Activated CD4-positive, alpha-beta memory T cell treated with anti-CD3 and anti-CD28 coated beads for 36 hours (primary cell): Measurements from ENCODE around the gene FAM9C. TPM values are rescaled to one million over a fixed set of nuclear protein-coding genes. Genes with fewer than 3 reads are reported as not detected.

ENCODE experiments used
- CTCF ChIA-PET: fragments of 350-600 bp; sonication (Branson Sonifier 250); formaldehyde crosslinking; loops from one replicate; lab custom pipeline; 2021; ENCODE audit warnings: antibody characterized with exemption, inconsistent platforms; lab: Charles Lee
- POLR2A ChIA-PET: fragments of 350-600 bp; sonication (Branson Sonifier 250); formaldehyde crosslinking; loops from one replicate; lab custom pipeline; 2021; ENCODE audit warnings: antibody characterized with exemption; lab: Charles Lee
- DNase-seq: peaks from one replicate; pipeline ENCODE4 v3.0.0-alpha.2; 2020
- H3K27ac Mint-ChIP-seq: one replicate; pipeline ENCODE4 v1.8.0; 2021; ENCODE audit warnings: mixed read lengths
- H3K27me3 Mint-ChIP-seq: one replicate; pipeline ENCODE4 v1.8.0; 2021; ENCODE audit warnings: mixed read lengths
- H3K36me3 Mint-ChIP-seq: one replicate; pipeline ENCODE4 v1.8.0; 2021; ENCODE audit warnings: mixed read lengths
- H3K4me1 Mint-ChIP-seq: one replicate; pipeline ENCODE4 v1.8.0; 2021; ENCODE audit warnings: low read depth, mixed read lengths
- H3K4me3 Mint-ChIP-seq: one replicate; pipeline ENCODE4 v1.8.0; 2021; ENCODE audit warnings: mild to moderate bottlenecking, mixed read lengths
- H3K9me3 Mint-ChIP-seq: one replicate; pipeline ENCODE4 v1.8.0; 2021; ENCODE audit warnings: mixed read lengths
- intact Hi-C: fragments of 100-400 bp; cut with micrococcal nuclease; formaldehyde crosslinking; loops from one replicate; pipeline ENCODE4 v1.15.1; 2023
- total RNA-seq, 2 experiments: library from RNA; stranded (reverse); gene quantifications; one replicate each; pipeline ENCODE4 v1.2.3, GENCODE V29; 2021

FAM9C gene
- total RNA-seq, 2 experiments from 2014 or later: 0.05 TPM; not detected in 1

- H3K4me3 Mint-ChIP-seq: no peak overlapping the region
Observed at GRCh38 chrX:13015536-13016236, 28.7 kb downstream of the FAM9C start.

GRCh38 chrX:13014111-13015096, 30.0 kb downstream of the FAM9C start:
- no peaks in the 10 kb centered on the region for H3K9me3 Mint-ChIP-seq
- POLR2A ChIA-PET: interaction anchor here (1.0 to 1.6 kb wide), 5 partner anchors 15 to 76 kb away, joined by 3 to 10 read pairs (median 5); no protein-coding TSS in a partner anchor
- peaks cover 62% of the 10 kb centered on the region for H3K4me1 Mint-ChIP-seq
- peak overlapping the region; percentile 62 for H3K4me3 Mint-ChIP-seq
- peak overlapping the region; percentile 88 for H3K27ac Mint-ChIP-seq
- H3K36me3 Mint-ChIP-seq: no peaks in the 10 kb centered on the region
- intact Hi-C loops: loop anchor here (1.0 kb wide), 1 partner anchor 11 kb away; no protein-coding TSS in a partner anchor
- no peaks in the 10 kb centered on the region for H3K27me3 Mint-ChIP-seq
- no peak for DNase-seq
- CTCF ChIA-PET: interaction anchor here (0.8 to 1.5 kb wide), 2 partner anchors 15 to 37 kb away, joined by 4 to 5 read pairs; no protein-coding TSS in a partner anchor

More at GRCh38 chrX:13015536-13016236, 28.7 kb downstream of the FAM9C start:
- Mint-ChIP-seq H3K36me3 (no peaks in the 10 kb centered on the region), H3K9me3 (no peaks in the 10 kb centered on the region), H3K4me1 (peaks cover 58% of the 10 kb centered on the region), H3K27ac (no peak overlapping the region), H3K27me3 (no peaks in the 10 kb centered on the region)
- CTCF ChIA-PET: no interaction called here
- no peak for DNase-seq
- intact Hi-C loops: no loop called here
- POLR2A ChIA-PET: no interaction called here

- intact Hi-C loops: loop anchor here (1.0 kb wide), 4 partner anchors 8 to 38 kb away; no protein-coding TSS in a partner anchor
- peak overlapping the region; percentile 62 for H3K4me3 Mint-ChIP-seq
- CTCF ChIA-PET: interaction anchor here (0.8 to 1.5 kb wide), 2 partner anchors 14 to 38 kb away, joined by 4 to 5 read pairs; no protein-coding TSS in a partner anchor
- H3K36me3 Mint-ChIP-seq: no peaks in the 10 kb centered on the region
- H3K9me3 Mint-ChIP-seq: no peaks in the 10 kb centered on the region
- POLR2A ChIA-PET: interaction anchor here (0.6 to 1.7 kb wide), 8 partner anchors 9 to 77 kb away, joined by 3 to 10 read pairs (median 4); no protein-coding TSS in a partner anchor
- DNase-seq: peak; percentile 39
- H3K27ac Mint-ChIP-seq: peak overlapping the region; percentile 88
- no peaks in the 10 kb centered on the region for H3K27me3 Mint-ChIP-seq
- H3K4me1 Mint-ChIP-seq: peaks cover 65% of the 10 kb centered on the region
Observed at GRCh38 chrX:13013363-13014110, 30.9 kb downstream of the FAM9C start.

- no peak overlapping the region for H3K4me3 Mint-ChIP-seq
- no peaks in the 10 kb centered on the region for H3K9me3 Mint-ChIP-seq
- peaks cover 76% of the 10 kb centered on the region for H3K4me1 Mint-ChIP-seq
- intact Hi-C loops: no loop called here
- DNase-seq: no peak
- no peaks in the 10 kb centered on the region for H3K36me3 Mint-ChIP-seq
- no peaks in the 10 kb centered on the region for H3K27me3 Mint-ChIP-seq
- ChIA-PET POLR2A (no interaction called here), CTCF (interaction anchor here (1.3 to 1.6 kb wide), 3 partner anchors 64 to 496 kb away, joined by 3 to 4 read pairs (median 3); no protein-coding TSS in a partner anchor)
- no peak overlapping the region for H3K27ac Mint-ChIP-seq
Observed at GRCh38 chrX:13010546-13010945, 33.9 kb downstream of the FAM9C start.

DNA sequence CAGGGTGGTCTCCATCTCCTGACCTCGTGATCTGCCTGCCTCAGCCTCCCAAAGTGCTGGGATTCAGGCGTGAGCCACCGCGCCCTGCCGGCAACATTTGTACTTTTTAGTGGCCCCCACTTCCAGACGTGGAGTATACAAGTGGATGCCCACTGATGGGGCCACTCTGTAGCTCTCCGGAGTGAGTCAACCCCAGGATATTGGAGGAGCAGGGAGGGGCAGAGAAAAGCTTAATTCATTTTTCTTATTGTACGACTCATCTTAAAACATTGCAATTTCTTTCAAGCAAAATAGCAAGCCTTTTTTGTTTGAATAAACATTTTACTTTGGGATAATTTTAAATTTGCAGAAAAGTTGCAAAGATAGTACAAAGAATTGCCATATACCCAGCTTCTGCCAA, 34.6 kb downstream of the FAM9C start:
- DNase-seq: no peak
- intact Hi-C loops: no loop called here
- CTCF ChIA-PET: interaction anchor here (1.4 to 1.6 kb wide), 2 partner anchors 63 to 81 kb away, joined by 3 to 4 read pairs; no protein-coding TSS in a partner anchor
- Mint-ChIP-seq H3K27ac (no peak overlapping the region), H3K4me1 (peaks cover 78% of the 10 kb centered on the region), H3K27me3 (no peaks in the 10 kb centered on the region), H3K4me3 (no peak overlapping the region), H3K36me3 (no peaks in the 10 kb centered on the region), H3K9me3 (no peaks in the 10 kb centered on the region)
- POLR2A ChIA-PET: no interaction called here

DNA sequence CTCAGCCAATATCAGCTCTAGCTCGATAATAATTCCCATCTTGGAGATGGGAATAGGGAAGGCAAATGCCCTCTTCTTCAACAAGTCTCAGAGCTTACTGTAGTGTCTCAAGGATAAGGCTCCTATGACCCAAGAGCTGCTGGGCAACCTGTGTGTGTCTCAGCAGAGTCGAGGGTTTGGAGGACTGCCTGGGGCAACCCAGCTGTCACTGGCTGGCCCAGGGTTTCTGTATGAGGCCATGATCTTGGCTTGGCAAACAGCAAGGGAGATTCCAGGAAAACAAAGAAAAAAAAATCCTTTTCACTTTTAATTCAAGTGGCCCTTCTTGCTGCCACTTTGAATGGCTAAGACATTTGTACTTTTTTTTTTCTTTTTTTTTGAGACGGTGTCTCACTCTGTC, 35.1 kb downstream of the FAM9C start:
- Mint-ChIP-seq H3K9me3 (no peaks in the 10 kb centered on the region), H3K27ac (no peak overlapping the region), H3K4me3 (no peak overlapping the region), H3K36me3 (no peaks in the 10 kb centered on the region), H3K4me1 (peaks cover 77% of the 10 kb centered on the region), H3K27me3 (no peaks in the 10 kb centered on the region)
- CTCF ChIA-PET: interaction anchor here (1.4 to 1.6 kb wide), 2 partner anchors 63 to 81 kb away, joined by 3 to 4 read pairs; no protein-coding TSS in a partner anchor
- intact Hi-C loops: no loop called here
- POLR2A ChIA-PET: no interaction called here
- no peak for DNase-seq

DNA sequence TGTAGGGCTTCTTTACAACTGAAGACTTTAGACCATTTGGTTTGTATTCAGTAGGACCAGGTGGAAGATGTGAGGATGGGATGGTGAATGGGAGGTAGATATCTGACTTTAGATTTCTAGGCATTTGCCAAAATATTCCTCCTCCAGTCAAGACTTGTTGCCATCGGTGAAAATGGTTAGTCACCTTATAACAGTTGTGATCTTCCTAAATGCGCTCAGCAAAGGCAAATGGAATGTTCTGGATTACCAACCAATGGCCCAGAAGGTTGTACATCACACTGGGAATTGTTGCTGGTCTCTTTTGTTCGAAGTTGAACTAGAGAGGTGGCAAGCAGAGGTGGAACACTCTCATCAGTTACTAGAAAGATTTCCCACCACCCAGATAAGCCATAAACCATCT, 35.6 kb downstream of the FAM9C start:
- ChIA-PET CTCF (interaction anchor here (1.4 kb wide), 1 partner anchor 82 kb away, joined by 4 read pairs; no protein-coding TSS in a partner anchor), POLR2A (no interaction called here)
- no peak overlapping the region for H3K27ac Mint-ChIP-seq

DNA sequence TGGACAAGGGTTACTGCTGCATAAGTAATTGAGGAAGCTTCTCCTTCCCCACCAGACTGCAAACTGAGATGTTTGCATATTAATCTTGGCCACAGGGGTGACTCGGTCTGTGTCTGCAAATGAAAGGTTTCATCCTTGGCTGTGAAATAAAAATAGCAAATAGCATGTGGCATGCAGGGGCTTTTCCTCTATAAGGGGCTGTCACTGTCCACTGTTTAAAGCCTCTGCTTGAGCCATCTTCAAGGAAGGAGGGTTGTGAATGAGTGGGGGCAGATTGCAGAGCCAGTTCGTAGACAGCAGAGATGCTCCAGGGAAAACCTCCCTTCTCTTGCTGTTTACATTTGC, 36.3 kb downstream of the FAM9C start:
- ChIA-PET CTCF (interaction anchor here (1.4 kb wide), 1 partner anchor 84 kb away, joined by 3 read pairs; no protein-coding TSS in a partner anchor), POLR2A (no interaction called here)
- Mint-ChIP-seq H3K36me3 (no peaks in the 10 kb centered on the region), H3K4me3 (no peak overlapping the region), H3K4me1 (peaks cover 69% of the 10 kb centered on the region), H3K27ac (peak overlapping the region; percentile 28), H3K9me3 (no peaks in the 10 kb centered on the region), H3K27me3 (no peaks in the 10 kb centered on the region)
- no peak for DNase-seq
- intact Hi-C loops: no loop called here

More for the DNA sequence above, 35.6 kb downstream of the FAM9C start:
- DNase-seq: no peak
- no peaks in the 10 kb centered on the region for H3K27me3 Mint-ChIP-seq
- intact Hi-C loops: no loop called here
- H3K4me3 Mint-ChIP-seq: no peak overlapping the region
- H3K4me1 Mint-ChIP-seq: peaks cover 73% of the 10 kb centered on the region
- H3K36me3 Mint-ChIP-seq: no peaks in the 10 kb centered on the region
- no peaks in the 10 kb centered on the region for H3K9me3 Mint-ChIP-seq

DNA sequence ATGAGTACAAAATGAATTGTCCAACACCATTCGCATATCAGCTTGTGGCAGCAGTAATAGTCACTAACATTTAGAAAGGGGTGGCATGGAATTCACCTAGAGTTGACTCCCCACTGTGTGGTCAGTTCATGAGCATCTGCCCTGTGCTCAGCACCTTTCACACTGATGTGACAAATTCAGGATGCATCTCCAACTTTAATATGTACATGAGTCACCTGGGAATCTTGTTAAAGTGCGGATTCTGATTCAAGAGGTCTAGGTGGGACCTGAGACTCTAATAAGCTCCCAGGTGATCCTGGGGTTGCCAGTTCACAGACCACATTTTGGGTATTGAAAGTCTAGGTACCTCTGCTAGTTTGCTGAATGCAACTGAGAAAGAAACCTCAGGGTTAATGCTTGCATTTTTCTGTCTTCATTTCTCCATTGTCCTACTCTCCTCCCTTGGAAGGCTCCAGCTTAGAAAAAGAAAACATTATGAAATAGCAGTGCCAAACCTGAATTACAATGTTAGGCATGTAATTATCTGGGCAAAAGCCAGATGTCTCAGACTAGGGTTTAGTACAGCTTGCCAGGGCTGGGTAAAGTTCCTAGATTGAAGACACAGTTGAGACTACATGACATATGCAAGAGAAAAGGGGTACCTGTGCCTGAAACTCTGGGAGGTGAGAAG, 36.8 kb downstream of the FAM9C start:
- Mint-ChIP-seq H3K27me3 (no peaks in the 10 kb centered on the region), H3K27ac (peak overlapping the region; percentile 28), H3K4me1 (peaks cover 69% of the 10 kb centered on the region), H3K4me3 (no peak overlapping the region), H3K36me3 (no peaks in the 10 kb centered on the region), H3K9me3 (no peaks in the 10 kb centered on the region)
- POLR2A ChIA-PET: interaction anchor here (1.7 to 3.2 kb wide), 2 partner anchors 83 to 85 kb away, joined by 5 to 8 read pairs; no protein-coding TSS in a partner anchor
- CTCF ChIA-PET: interaction anchor here (1.4 kb wide), 1 partner anchor 85 kb away, joined by 3 read pairs; no protein-coding TSS in a partner anchor
- no peak for DNase-seq
- intact Hi-C loops: no loop called here

GRCh38 chrX:13005661-13006473, 38.6 kb downstream of the FAM9C start:
- H3K4me3 Mint-ChIP-seq: peak overlapping the region; percentile 75
- H3K4me1 Mint-ChIP-seq: peaks cover 68% of the 10 kb centered on the region
- H3K27ac Mint-ChIP-seq: peak overlapping the region; percentile 99
- intact Hi-C loops: loop anchor here (1.0 kb wide), 3 partner anchors 7 to 70 kb away; no protein-coding TSS in a partner anchor
- no peaks in the 10 kb centered on the region for H3K36me3 Mint-ChIP-seq
- POLR2A ChIA-PET: interaction anchor here (0.9 to 3.2 kb wide), 11 partner anchors 17 to 87 kb away, joined by 3 to 16 read pairs (median 6); partner anchors contain the start of gene TMSB4X
- CTCF ChIA-PET: interaction anchor here (1.0 to 1.7 kb wide), 4 partner anchors 9 to 86 kb away, joined by 3 to 9 read pairs (median 3); no protein-coding TSS in a partner anchor
- no peaks in the 10 kb centered on the region for H3K27me3 Mint-ChIP-seq
- no peaks in the 10 kb centered on the region for H3K9me3 Mint-ChIP-seq
- DNase-seq: peak; percentile 52
